ENCODE data around the gene OXER1.

The OXER1 gene, protein sequence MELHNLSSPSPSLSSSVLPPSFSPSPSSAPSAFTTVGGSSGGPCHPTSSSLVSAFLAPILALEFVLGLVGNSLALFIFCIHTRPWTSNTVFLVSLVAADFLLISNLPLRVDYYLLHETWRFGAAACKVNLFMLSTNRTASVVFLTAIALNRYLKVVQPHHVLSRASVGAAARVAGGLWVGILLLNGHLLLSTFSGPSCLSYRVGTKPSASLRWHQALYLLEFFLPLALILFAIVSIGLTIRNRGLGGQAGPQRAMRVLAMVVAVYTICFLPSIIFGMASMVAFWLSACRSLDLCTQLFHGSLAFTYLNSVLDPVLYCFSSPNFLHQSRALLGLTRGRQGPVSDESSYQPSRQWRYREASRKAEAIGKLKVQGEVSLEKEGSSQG

DNA sequence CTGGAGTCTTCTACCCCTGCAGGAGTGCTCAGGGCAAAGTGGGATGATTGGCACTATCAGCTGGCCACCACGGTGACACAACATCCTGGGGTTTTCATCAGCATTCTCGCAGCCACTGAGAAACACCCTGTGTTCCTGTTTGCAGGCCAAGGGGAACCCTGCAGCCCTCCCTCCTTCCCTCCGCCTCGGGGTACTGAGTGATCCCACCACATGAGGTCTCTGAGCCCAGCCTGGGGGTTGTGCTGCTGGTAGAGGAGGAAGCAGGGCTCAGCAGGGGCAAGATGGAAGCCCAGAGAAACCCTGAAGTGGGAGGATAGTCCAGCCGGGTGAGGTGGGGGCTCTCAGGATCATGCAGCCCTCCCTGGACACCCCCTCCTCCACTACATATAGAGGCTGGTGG, at the start of gene OXER1:
Gene OXER1, minus strand, starts transcription at position 40 of the 400 bp plus-strand sequence. CDS start 73 bp downstream, outside the sequence.
- Histone ChIP-seq H3K36me3 (ENCODE audit: control insufficient read depth, insufficient read depth, low read length) (peaks cover 5% of the 10 kb centered on the region; the same call in 1 of the 2 replicates), H3K27me3 (replicated peaks; ENCODE audit: control insufficient read depth, insufficient read depth, low read length) (no peaks in the 10 kb centered on the region), H3K4me3 (replicated peaks; ENCODE audit: low read depth, low read length) (no peak within 1 kb of the TSS)
- TF ChIP-seq, protein P1, sequence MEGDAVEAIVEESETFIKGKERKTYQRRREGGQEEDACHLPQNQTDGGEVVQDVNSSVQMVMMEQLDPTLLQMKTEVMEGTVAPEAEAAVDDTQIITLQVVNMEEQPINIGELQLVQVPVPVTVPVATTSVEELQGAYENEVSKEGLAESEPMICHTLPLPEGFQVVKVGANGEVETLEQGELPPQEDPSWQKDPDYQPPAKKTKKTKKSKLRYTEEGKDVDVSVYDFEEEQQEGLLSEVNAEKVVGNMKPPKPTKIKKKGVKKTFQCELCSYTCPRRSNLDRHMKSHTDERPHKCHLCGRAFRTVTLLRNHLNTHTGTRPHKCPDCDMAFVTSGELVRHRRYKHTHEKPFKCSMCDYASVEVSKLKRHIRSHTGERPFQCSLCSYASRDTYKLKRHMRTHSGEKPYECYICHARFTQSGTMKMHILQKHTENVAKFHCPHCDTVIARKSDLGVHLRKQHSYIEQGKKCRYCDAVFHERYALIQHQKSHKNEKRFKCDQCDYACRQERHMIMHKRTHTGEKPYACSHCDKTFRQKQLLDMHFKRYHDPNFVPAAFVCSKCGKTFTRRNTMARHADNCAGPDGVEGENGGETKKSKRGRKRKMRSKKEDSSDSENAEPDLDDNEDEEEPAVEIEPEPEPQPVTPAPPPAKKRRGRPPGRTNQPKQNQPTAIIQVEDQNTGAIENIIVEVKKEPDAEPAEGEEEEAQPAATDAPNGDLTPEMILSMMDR (IDR thresholded peaks at IDR 0.05; ENCODE audit: insufficient read depth, low read length, poor library complexity, severe bottlenecking): no peak
- DNase-seq (ENCODE audit: extremely low read depth, insufficient read length): no peak

DNA sequence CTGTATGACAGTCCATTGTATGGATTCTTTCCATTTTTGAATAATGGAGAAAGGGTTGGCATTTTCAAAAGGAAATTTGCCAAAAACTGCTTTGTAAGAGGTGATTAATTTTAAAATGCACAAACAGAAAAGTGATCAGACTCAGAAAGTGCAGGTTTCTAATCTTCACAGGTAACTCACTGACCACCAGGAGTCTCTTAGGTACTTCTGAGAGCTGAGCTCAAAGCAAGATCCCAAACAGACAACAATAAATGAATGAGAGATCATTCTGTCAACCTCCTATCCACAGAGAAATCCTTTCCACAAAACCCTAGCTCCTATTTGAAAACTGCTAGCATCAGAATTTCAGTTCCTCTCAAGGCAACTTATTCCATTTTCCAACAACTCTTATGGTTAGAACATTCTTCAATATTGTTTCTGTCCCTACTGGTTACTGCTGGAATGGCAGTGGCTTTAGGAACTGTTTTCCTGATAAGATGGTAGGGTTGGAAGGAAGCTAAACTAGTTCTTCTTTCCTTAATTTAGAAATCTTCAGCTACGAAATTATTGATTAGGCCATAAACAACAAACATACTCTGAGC, 49.1 kb upstream of the OXER1 start:
- TF ChIP-seq, protein P1 (IDR thresholded peaks at IDR 0.05; ENCODE audit: insufficient read depth, low read length, poor library complexity, severe bottlenecking): peak; percentile 27
- Histone ChIP-seq H3K27me3 (replicated peaks; ENCODE audit: control insufficient read depth, insufficient read depth, low read length) (no peaks in the 10 kb centered on the region), H3K4me3 (replicated peaks; ENCODE audit: low read depth, low read length) (no peak overlapping the region), H3K36me3 (ENCODE audit: control insufficient read depth, insufficient read depth, low read length) (no peaks in the 10 kb centered on the region)
- DNase-seq (ENCODE audit: extremely low read depth, insufficient read length): no peak

DNA sequence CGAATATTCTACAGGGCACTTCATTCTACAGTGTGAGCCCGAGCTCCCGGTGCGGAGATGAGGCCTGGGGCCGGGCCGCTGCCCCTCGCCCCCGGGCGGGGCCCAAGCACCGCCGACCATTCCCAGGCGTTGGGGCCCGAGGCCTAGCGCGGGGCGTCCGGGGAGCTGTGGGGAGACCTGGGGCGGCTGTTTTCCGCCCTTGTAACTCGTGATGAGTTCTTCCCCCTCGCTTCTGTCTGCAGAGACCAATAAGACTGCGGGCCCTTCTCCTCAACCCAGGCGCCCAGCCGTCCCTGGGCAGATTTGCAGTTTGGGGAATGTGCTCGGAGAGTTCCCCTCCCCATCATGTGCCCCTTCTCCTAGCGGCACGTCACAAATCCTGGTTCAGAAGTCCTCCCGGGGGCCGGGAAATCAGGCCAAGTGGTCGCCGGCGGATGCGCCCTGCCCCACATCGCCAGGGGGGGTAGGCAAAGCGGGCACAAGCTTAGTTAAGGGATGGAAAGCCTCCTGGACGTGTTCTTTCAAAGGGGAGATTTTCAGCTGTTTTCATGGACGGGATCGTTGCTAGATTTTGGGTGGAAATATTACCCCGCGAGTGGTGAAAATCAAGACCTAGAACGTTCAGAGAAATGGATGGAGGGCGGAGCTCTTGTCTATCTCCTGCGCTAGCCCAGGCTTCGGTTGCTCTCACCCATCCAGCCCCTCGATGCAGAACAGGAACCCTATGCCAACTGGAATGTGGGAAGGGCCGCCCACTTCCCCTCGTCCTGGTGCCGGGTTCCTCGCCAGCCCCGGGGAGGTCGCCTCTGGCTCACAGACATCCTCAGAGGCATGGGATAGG, 47.3 kb upstream of the OXER1 start:
- Histone ChIP-seq H3K4me3 (replicated peaks; ENCODE audit: low read depth, low read length) (peak overlapping the region; percentile 53), H3K36me3 (ENCODE audit: control insufficient read depth, insufficient read depth, low read length) (no peaks in the 10 kb centered on the region), H3K27me3 (replicated peaks; ENCODE audit: control insufficient read depth, insufficient read depth, low read length) (no peaks in the 10 kb centered on the region)
- TF ChIP-seq, protein P1 (IDR thresholded peaks at IDR 0.05; ENCODE audit: insufficient read depth, low read length, poor library complexity, severe bottlenecking): peak; percentile 2
- no peak for DNase-seq (ENCODE audit: extremely low read depth, insufficient read length)

DNA sequence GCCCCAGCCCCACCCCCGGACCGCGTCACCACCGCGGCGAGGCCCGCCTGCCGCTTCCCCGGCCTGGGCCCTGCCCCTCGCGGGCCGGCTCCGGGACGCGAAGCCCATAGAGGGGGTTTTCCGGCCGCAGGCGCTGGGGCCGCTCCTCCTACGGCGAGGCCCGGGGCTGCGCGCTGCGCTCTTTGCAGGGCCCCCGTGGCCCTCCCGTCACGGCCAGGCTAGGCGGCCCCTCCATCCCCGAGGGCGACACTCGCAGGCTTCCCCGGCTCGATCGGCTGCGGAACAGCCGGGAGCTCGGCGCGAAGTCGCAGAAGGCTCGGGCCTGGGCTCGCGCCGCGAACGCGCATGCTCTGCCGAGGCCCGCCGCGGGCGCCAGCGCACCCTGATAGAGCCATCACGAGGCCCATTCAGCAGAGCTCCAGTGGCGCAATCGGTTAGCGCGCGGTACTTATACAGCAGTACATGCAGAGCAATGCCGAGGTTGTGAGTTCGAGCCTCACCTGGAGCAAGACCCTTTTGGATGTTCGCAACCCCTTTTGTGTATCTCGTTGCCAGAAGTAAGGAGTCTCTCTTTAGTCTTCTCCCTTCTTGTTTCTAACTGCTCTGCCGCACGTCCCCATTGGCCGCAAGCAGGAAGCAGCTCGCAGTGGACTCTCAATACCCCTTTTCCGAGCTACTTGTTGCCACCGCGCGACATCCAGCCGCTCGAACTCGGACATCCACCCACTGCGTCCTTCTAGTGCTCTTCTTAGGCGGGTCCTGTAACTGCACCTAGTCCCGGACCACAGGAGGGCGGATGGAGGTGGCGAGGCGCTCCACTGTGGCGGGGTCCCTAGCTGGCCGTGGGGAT, 46.4 kb upstream of the OXER1 start:
- TF ChIP-seq, protein P1 (IDR thresholded peaks at IDR 0.05; ENCODE audit: insufficient read depth, low read length, poor library complexity, severe bottlenecking): no peak

DNA sequence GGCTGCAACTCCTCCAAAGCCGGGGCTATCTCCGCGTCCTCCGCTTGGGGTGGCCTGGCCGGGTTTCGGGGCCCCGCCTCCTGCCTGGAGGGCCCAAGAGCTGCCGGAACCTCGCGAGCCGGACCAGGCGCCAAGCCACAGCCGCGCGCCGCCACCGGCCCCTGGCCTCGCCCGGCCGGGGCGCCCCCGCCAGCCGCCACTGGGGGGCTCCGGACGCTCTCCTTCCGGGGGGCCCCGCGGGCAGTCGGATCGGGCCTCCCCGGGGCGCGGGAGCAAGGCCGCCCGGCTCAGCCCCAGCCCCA, 45.8 kb upstream of the OXER1 start:
- Histone ChIP-seq H3K4me3 (replicated peaks; ENCODE audit: low read depth, low read length) (peak overlapping the region; percentile 53), H3K36me3 (ENCODE audit: control insufficient read depth, insufficient read depth, low read length) (no peaks in the 10 kb centered on the region), H3K27me3 (replicated peaks; ENCODE audit: control insufficient read depth, insufficient read depth, low read length) (no peaks in the 10 kb centered on the region)
- TF ChIP-seq, protein P1 (IDR thresholded peaks at IDR 0.05; ENCODE audit: insufficient read depth, low read length, poor library complexity, severe bottlenecking): peak; percentile 1
- no peak for DNase-seq (ENCODE audit: extremely low read depth, insufficient read length)

More for the DNA sequence above, 46.4 kb upstream of the OXER1 start:
- peak; percentile 98 for DNase-seq (ENCODE audit: extremely low read depth, insufficient read length)
- H3K4me3 ChIP-seq (replicated peaks; ENCODE audit: low read depth, low read length): peak overlapping the region; percentile 53
- no peaks in the 10 kb centered on the region for H3K36me3 ChIP-seq (ENCODE audit: control insufficient read depth, insufficient read depth, low read length)
- no peaks in the 10 kb centered on the region for H3K27me3 ChIP-seq (replicated peaks; ENCODE audit: control insufficient read depth, insufficient read depth, low read length)
